ENCODE results near the gene EARS2. TPM values are rescaled to one million over a fixed set of nuclear protein-coding genes. Genes with fewer than 3 reads are reported as not detected.
"Not testable (repeated sequence)": the region's sequence is repeated elsewhere in the genome, so short reads cannot be mapped to it uniquely, and the experiment has no call there.

EARS2 gene
- total RNA-seq, 2 experiments from 2014 or later: 23.7 to 25.1 TPM

DNA sequence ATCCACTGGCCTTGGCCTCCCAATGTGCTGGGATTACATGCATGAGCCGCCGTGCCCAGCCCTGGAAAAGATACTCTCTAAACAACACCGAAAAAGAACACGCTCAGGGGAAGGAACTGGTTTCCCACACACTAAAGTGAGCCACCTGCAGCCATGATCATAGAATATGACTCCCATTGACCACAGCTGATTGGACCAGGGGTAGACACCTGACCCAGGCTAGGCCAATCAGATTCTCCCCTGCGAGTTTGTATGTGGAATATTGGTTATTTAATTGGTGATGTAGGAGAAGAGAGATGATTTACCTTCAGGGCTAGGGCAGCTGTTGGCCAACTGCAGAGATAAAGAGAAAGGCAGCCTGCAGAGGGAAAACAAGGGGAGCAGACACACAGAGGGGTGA lies 37.9 kb downstream of the EARS2 start:
- CTCF ChIA-PET: no interaction called here
- intact Hi-C loops (cut with micrococcal nuclease): no loop called here
- Mint-ChIP-seq H3K4me3 (no peak overlapping the region), H3K4me1 (ENCODE audit: low read depth) (peaks cover 23% of the 10 kb centered on the region), H3K27ac (no peak overlapping the region), H3K27me3 (ENCODE audit: low read depth) (no peaks in the 10 kb centered on the region), H3K36me3 (ENCODE audit: low read depth) (peaks cover 37% of the 10 kb centered on the region), H3K9me3 (no peaks in the 10 kb centered on the region)
- no peak for DNase-seq

DNA sequence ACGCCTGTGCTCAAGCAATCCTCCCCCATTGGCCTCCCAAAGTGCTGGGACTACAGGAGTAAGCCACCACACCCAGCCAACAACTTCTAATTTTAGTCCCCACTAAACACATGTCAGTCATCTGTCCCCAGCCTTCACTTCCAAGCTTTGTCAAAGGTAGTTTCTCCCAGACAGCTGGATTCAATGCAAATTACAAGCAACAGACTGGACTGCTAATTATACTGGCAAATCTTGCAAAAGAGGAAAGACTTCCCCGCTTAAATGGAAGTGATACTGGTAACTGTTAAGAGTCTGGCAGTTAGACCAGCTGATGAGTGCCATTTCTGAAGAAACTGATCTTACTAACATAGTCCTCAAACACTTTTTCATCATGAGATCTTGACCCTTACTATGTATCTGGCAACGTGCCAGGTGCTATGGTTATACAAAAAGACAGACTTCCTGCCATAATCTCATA lies 38.7 kb downstream of the EARS2 start:
- Mint-ChIP-seq H3K27ac (no peak overlapping the region), H3K9me3 (no peaks in the 10 kb centered on the region), H3K4me1 (ENCODE audit: low read depth) (peaks cover 24% of the 10 kb centered on the region), H3K4me3 (no peak overlapping the region), H3K36me3 (ENCODE audit: low read depth) (peaks cover 33% of the 10 kb centered on the region), H3K27me3 (ENCODE audit: low read depth) (no peaks in the 10 kb centered on the region)
- intact Hi-C loops (cut with micrococcal nuclease): no loop called here
- CTCF ChIA-PET: no interaction called here
- no peak for DNase-seq

DNA sequence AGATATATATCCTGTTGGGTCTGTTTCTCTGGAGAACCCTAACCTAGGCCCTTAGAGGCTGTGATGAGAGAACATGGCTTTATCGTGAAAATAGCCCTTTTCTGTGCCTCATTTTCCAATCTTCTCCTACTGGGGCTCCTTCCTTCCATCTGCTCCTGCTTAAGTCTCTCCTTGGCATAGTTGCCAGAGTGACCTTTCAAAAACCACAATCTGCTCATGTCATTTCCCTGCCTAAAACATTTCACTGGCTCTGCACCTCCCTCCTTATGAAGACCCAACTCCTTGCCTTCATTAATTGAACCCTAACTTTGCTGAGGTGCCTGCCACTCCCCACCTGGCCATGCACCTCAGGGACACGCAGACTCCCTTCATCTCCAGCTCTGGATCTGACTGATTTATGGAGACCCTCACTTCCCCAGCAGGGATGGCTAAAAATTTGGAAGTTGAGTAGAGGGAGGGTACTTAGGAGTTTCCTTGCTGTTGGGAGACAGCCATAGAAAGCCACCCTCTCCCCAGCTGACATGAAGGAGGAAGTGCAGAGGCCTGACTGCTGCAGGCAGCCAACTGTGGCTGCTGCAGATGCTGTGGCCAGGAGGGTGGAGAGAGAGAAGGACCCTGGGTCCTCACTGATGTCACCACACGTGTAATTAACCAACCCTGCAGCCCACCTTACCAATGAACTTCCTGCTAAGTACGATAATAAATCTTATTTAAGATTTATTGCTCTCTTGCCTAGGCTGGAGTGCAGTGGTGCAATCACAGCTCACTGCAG lies 40.6 kb downstream of the EARS2 start:
- H3K4me3 Mint-ChIP-seq: no peak overlapping the region
- no peak for DNase-seq
- no peaks in the 10 kb centered on the region for H3K27me3 Mint-ChIP-seq (ENCODE audit: low read depth)
- H3K4me1 Mint-ChIP-seq (ENCODE audit: low read depth): peaks cover 24% of the 10 kb centered on the region
- intact Hi-C loops (cut with micrococcal nuclease): no loop called here
- CTCF ChIA-PET: no interaction called here
- no peaks in the 10 kb centered on the region for H3K9me3 Mint-ChIP-seq
- no peak overlapping the region for H3K27ac Mint-ChIP-seq
- H3K36me3 Mint-ChIP-seq (ENCODE audit: low read depth): peaks cover 21% of the 10 kb centered on the region

DNA sequence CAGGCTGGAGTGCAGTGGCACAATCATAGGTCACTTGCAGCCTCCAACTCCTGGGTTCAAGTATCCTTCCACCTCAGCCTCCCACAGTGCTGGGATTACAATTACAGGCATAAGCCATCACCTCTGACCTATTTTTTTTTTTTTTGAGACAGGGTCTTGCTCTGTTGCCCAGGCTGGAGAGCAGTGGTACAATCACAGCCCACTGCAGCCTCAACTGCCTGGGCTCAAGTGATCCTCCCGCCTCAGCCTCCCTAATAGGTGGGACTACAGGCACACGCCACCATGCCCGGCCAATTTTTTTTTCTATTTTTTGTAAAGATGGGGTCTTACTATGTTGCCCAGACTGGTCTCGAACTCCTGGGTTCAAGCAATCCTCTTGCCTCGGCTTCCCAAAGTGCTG lies 41.3 kb downstream of the EARS2 start:
- no peak for DNase-seq
- no peaks in the 10 kb centered on the region for H3K9me3 Mint-ChIP-seq
- intact Hi-C loops (cut with micrococcal nuclease): no loop called here
- no peak overlapping the region for H3K4me3 Mint-ChIP-seq
- no peak overlapping the region for H3K27ac Mint-ChIP-seq
- H3K4me1 Mint-ChIP-seq (ENCODE audit: low read depth): peaks cover 27% of the 10 kb centered on the region
- H3K27me3 Mint-ChIP-seq (ENCODE audit: low read depth): no peaks in the 10 kb centered on the region
- H3K36me3 Mint-ChIP-seq (ENCODE audit: low read depth): peaks cover 19% of the 10 kb centered on the region
- CTCF ChIA-PET: no interaction called here

DNA sequence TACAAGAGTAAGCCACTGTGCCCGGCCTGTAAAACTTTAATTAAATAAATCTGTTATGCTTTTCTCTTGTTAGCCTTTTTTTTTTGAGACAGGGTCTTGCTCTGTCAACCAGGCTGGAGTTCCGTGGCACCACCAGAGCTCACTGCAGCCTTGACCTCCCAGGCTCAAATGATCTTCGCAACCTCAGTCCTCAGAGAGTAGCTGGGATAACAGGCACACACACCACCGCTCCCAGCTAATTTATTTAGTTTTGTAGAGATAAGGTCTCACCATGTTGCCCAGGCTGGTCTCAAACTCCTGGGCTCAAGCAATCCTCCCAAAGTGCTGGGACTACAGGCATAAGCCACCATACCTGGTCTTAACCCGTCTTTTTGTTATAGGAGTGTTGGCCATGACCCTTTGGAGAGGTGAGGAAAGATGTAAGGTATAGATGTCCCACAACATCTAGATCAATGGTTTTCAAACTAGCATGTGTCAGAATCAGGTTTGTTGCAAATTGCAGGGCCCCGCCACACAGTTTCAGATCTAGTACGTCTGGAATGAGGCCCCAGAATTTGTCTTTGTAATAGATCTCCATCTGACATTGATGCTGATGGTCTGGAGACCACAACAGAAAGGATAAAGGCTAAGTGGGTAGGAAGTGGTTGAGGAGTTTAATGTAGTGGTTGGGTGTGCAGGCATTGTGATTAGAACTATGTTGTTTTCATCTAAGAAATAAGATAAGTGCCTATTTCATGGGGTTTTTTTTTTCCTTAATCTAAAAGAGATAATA lies 42.6 kb downstream of the EARS2 start:
- H3K27ac Mint-ChIP-seq: peak overlapping the region; percentile 1
- intact Hi-C loops (cut with micrococcal nuclease): no loop called here
- no peaks in the 10 kb centered on the region for H3K27me3 Mint-ChIP-seq (ENCODE audit: low read depth)
- peaks cover 30% of the 10 kb centered on the region for H3K4me1 Mint-ChIP-seq (ENCODE audit: low read depth)
- CTCF ChIA-PET: no interaction called here
- no peak overlapping the region for H3K4me3 Mint-ChIP-seq
- H3K9me3 Mint-ChIP-seq: no peaks in the 10 kb centered on the region
- peaks cover 18% of the 10 kb centered on the region for H3K36me3 Mint-ChIP-seq (ENCODE audit: low read depth)
- DNase-seq: peak; percentile 30

DNA sequence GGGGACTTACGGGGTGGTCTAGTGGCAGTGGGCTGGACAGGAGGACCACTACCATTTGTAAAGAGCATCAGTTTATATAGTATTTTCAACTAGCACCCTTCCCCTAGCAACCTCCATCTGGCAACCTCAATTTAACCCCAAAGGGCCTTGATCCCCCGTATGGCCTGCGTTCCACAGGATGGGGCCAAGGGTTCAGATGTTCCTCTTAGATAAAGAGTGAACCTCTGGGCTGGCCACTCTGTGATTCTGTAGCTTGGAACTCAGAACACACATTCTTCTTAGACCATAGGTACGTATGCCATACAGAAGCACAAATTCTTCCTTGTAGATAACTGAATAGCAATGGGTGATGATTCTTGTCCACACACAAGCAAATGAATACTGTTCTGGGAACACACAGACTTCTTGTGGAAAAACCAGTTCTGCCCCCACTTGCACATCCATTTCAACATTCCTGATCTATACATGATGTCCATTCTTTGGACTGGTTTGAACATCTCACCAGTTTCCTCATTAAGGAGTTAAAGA lies 44.9 kb downstream of the EARS2 start:
- DNase-seq: no peak
- intact Hi-C loops (cut with micrococcal nuclease): no loop called here
- no peaks in the 10 kb centered on the region for H3K27me3 Mint-ChIP-seq (ENCODE audit: low read depth)
- H3K4me1 Mint-ChIP-seq (ENCODE audit: low read depth): peaks cover 45% of the 10 kb centered on the region
- H3K27ac Mint-ChIP-seq: no peak overlapping the region
- peaks cover 22% of the 10 kb centered on the region for H3K36me3 Mint-ChIP-seq (ENCODE audit: low read depth)
- peaks cover 5% of the 10 kb centered on the region for H3K9me3 Mint-ChIP-seq
- H3K4me3 Mint-ChIP-seq: no peak overlapping the region
- CTCF ChIA-PET: no interaction called here

DNA sequence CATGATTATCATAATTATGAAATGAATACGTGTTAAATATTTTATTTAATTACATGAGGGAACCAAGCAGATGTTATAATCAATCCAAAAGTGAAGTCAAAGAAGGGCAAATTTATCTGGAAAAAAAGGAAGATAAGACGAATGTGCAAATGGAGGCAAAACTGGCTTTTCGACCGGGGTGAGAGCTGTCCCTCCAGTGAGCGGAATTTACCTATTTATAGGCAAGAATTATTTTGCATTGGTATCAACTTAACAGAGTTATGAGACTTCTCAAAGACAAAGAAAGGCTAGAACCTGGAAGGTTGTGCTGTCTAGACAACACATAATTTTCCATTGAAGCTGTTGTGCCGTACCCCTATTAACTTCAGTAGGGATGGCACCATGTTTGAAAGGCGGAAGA lies 45.4 kb downstream of the EARS2 start:
- CTCF ChIA-PET: no interaction called here
- Mint-ChIP-seq H3K36me3 (ENCODE audit: low read depth) (peaks cover 22% of the 10 kb centered on the region), H3K9me3 (peaks cover 5% of the 10 kb centered on the region), H3K4me1 (ENCODE audit: low read depth) (peaks cover 48% of the 10 kb centered on the region), H3K4me3 (peak overlapping the region; percentile 61), H3K27ac (no peak overlapping the region), H3K27me3 (ENCODE audit: low read depth) (no peaks in the 10 kb centered on the region)
- intact Hi-C loops (cut with micrococcal nuclease): no loop called here
- no peak for DNase-seq

DNA sequence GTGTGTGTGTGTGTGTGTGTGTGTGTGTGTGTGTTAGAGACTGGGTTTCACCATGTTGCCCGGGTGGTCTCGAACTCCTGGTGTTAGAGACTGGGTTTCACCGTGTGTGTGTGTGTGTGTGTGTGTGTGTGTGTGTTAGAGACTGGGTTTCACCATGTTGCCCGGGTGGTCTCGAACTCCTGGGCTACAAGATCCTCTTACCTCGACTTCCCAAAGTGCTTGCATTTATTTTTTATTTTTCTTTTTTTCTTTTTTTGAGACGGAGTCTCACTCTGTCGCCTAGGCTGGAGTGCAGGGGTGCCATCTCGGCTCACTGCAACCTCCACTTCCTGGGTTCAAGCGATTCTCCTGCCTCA lies 46.3 kb downstream of the EARS2 start:
- DNase-seq; CTCF ChIA-PET; H3K27me3 Mint-ChIP-seq (ENCODE audit: low read depth); H3K9me3 Mint-ChIP-seq: not testable (repeated sequence)
- intact Hi-C loops (cut with micrococcal nuclease): loop anchor here (1.0 kb wide), 1 partner anchor 46 kb away; the partner anchor contains the start of genes EARS2 and UBFD1
- peak overlapping the region; percentile 73 for H3K27ac Mint-ChIP-seq
- peaks cover 49% of the 10 kb centered on the region for H3K4me1 Mint-ChIP-seq (ENCODE audit: low read depth)
- H3K4me3 Mint-ChIP-seq: peak overlapping the region; percentile 78
- H3K36me3 Mint-ChIP-seq (ENCODE audit: low read depth): peaks cover 22% of the 10 kb centered on the region

DNA sequence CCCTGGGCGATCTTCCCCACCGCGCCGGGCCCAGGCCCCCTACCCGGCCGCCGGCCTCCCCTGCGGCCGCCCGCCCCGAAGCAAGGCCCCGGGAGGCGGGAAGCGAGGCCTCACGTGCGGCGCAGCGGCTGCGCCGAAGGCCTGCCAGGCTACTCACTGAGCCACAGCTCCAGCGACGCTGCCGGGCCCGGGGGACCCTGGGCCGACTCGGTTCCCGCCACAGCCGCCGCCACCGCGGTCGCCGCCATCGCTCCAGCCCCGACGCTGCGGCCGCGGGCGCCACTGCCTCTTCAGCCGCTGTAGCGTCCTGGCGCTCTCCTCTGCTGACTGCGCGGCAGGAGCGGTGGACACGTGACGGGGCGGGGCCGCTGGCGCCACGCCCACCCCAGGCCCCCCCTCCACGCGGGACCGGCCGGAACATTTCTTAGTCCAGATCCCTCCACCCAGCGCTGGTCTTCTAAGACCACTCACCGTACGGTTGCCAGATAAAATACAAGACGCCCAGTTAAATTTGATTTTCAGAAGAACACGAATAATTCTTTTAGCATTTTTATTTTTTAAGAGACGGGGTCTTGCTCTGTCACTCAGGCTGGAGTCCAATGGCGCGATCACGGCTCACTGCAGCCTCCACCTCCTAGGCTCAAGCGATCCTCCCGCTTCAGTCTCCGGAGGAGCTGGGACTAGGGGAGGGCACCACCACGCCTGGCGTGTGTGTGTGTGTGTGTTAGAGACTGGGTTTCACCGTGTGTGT lies 46.8 kb downstream of the EARS2 start, which contains the start of gene GGA2:
Gene GGA2, minus strand, starts transcription at position 331 of the 751 bp plus-strand sequence. Its CDS starts 83 bp downstream, at position 248.
- Mint-ChIP-seq H3K9me3 (peaks cover 5% of the 10 kb centered on the region), H3K4me1 (ENCODE audit: low read depth) (peaks cover 48% of the 10 kb centered on the region), H3K36me3 (ENCODE audit: low read depth) (peaks cover 20% of the 10 kb centered on the region)

DNA sequence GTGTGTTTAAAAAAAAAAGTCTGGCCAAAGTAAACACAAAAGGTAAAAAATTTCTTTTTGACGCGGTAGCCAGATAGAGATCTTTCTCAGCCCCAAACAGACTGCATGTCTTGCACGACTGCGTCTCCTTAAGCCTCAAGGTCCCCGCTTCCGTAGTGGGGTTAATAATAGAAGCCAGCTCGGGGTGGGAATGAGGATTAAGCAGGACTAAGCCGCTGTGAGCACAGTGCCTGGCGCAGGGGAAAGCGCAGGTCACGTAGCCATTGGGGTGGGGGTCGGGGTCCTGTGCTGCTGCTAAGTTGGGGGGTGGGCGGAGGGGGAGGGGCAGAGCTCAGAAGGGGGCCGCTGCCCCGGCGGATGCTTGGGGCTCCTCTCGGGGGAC lies 47.4 kb downstream of the EARS2 start:
- Mint-ChIP-seq H3K27me3 (ENCODE audit: low read depth) (no peaks in the 10 kb centered on the region), H3K4me3 (peak overlapping the region; percentile 78), H3K27ac (peak overlapping the region; percentile 64), H3K9me3 (peaks cover 5% of the 10 kb centered on the region), H3K36me3 (ENCODE audit: low read depth) (peaks cover 19% of the 10 kb centered on the region), H3K4me1 (ENCODE audit: low read depth) (peaks cover 48% of the 10 kb centered on the region)
- intact Hi-C loops (cut with micrococcal nuclease): loop anchor here (1.0 to 5.0 kb wide), 2 partner anchors 48 to 88 kb away; partner anchors contain the start of genes EARS2, NDUFAB1 and UBFD1
- CTCF ChIA-PET: interaction anchor here (1.3 kb wide), 1 partner anchor 49 kb away, joined by 4 read pairs; no protein-coding TSS in a partner anchor
- DNase-seq: peak; percentile 48

More for the DNA sequence above, 46.8 kb downstream of the EARS2 start, which contains the start of gene GGA2:
- peak within 1 kb of the TSS; percentile 78 for H3K4me3 Mint-ChIP-seq
- intact Hi-C loops (cut with micrococcal nuclease): loop anchor here (1.0 kb wide), 1 partner anchor 47 kb away; the partner anchor contains the start of genes EARS2 and UBFD1
- CTCF ChIA-PET: no interaction called here
- H3K27ac Mint-ChIP-seq: peak within 1 kb of the TSS; percentile 73
- peak; percentile 77 for DNase-seq
- no peaks in the 10 kb centered on the region for H3K27me3 Mint-ChIP-seq (ENCODE audit: low read depth)

DNA sequence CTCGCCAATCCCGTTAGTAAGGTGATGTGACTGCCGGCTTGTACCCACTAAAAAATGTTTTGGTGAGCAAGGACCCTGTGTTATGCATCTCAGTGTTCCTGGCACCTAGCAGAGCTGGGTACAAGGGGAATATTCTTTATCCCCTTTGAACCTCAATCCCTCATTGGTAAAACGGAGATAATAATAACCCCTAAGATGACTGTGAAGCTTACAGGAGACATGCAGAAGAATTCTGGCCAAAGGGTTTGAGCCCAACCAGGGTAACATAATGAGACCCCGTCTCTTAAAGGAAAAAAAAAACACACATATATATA lies 47.8 kb downstream of the EARS2 start:
- peaks cover 5% of the 10 kb centered on the region for H3K9me3 Mint-ChIP-seq
- CTCF ChIA-PET: interaction anchor here (0.8 to 1.3 kb wide), 2 partner anchors 50 to 57 kb away, joined by 4 to 5 read pairs; no protein-coding TSS in a partner anchor
- peaks cover 48% of the 10 kb centered on the region for H3K4me1 Mint-ChIP-seq (ENCODE audit: low read depth)
- intact Hi-C loops (cut with micrococcal nuclease): loop anchor here (5.0 kb wide), 1 partner anchor 88 kb away; the partner anchor contains the start of gene NDUFAB1
- DNase-seq: no peak
- peak overlapping the region; percentile 78 for H3K4me3 Mint-ChIP-seq
- H3K36me3 Mint-ChIP-seq (ENCODE audit: low read depth): peaks cover 16% of the 10 kb centered on the region
- no peaks in the 10 kb centered on the region for H3K27me3 Mint-ChIP-seq (ENCODE audit: low read depth)
- H3K27ac Mint-ChIP-seq: peak overlapping the region; percentile 42
